GM21619 (cell line): ENCODE results near the gene TMEM52B.

Experiments
- ATAC-seq: cut with Tn5 transposase; IDR thresholded peaks from one replicate; pipeline ENCODE4 v1.9.1; 2021; ENCODE audit not compliant: unreplicated experiment

The TMEM52B gene

GRCh38 chr12:10238526-10238925 lies 59.7 kb downstream of the TMEM52B start:
- no peak for ATAC-seq

GRCh38 chr12:10241290-10241689 lies 62.5 kb downstream of the TMEM52B start:
- no peak for ATAC-seq
